ENCODE results near the gene TTC39A.
"Not testable (repeated sequence)": the region's sequence is repeated elsewhere in the genome, so short reads cannot be mapped to it uniquely, and the experiment has no call there.

Gene TTC39A

GRCh38 chr1:51263147-51263877, 67.0 kb downstream of the TTC39A start:
- DNase-seq = no peak

GRCh38 chr1:51255331-51255730, 75.0 kb downstream of the TTC39A start:
- no peak for DNase-seq

GRCh38 chr1:51253691-51254090, 76.7 kb downstream of the TTC39A start:
- no peak for DNase-seq

- no peak for DNase-seq
These were observed 78.0 kb downstream of the TTC39A start for GRCh38 chr1:51252366-51252765.

- DNase-seq = not testable (repeated sequence)
These were observed 79.2 kb downstream of the TTC39A start for GRCh38 chr1:51251165-51251564.

GRCh38 chr1:51250729-51251128, 79.6 kb downstream of the TTC39A start:
- not testable (repeated sequence) for DNase-seq

GRCh38 chr1:51249445-51249844, 80.9 kb downstream of the TTC39A start:
- no peak for DNase-seq

- no peak for DNase-seq
These were observed 82.9 kb downstream of the TTC39A start for GRCh38 chr1:51247499-51247898.

GRCh38 chr1:51247022-51247421, 83.3 kb downstream of the TTC39A start:
- DNase-seq = no peak

- no peak for DNase-seq
These were observed 87.8 kb downstream of the TTC39A start for GRCh38 chr1:51242546-51242945.

GRCh38 chr1:51241119-51241518, 89.2 kb downstream of the TTC39A start:
- DNase-seq = no peak

- DNase-seq = no peak
These were observed 90.3 kb downstream of the TTC39A start for GRCh38 chr1:51240084-51240483.

GRCh38 chr1:51238034-51238403, 92.3 kb downstream of the TTC39A start:
- no peak for DNase-seq

- no peak for DNase-seq
These were observed 92.9 kb downstream of the TTC39A start for GRCh38 chr1:51237351-51238033.
